NT2/D1 (cell line): Measurements from ENCODE around the gene PPP1R12B.

Experiments used
- DNase-seq: peaks from one replicate; pipeline ENCODE4 v3.0.0-alpha.2; 2011; ENCODE audit warnings: low read depth, low spot score
- H3K27me3 ChIP-seq: 2 replicates; pipeline ENCODE4 v1.6.0; 2011; ENCODE audit warnings: mild to moderate bottlenecking; ENCODE audit not compliant: insufficient read length, insufficient read depth
- H3K36me3 ChIP-seq: 2 replicates; pipeline ENCODE4 v1.6.1; 2011; ENCODE audit warnings: mild to moderate bottlenecking, low read length, mixed read lengths; ENCODE audit not compliant: insufficient read depth, insufficient read length
- H3K4me1 ChIP-seq: 2 replicates; pipeline ENCODE4 v1.5.1; 2011; ENCODE audit not compliant: insufficient read depth, insufficient read length
- H3K4me3 ChIP-seq: 2 replicates; pipeline ENCODE4 v1.5.1; 2011; ENCODE audit warnings: low read depth; ENCODE audit not compliant: insufficient read length
- H3K9ac ChIP-seq: 2 replicates; pipeline ENCODE4 v1.6.0; 2011; ENCODE audit warnings: low read depth; ENCODE audit not compliant: insufficient read length
- H3K9me3 ChIP-seq: 2 replicates; pipeline ENCODE4 v1.5.1; 2011; ENCODE audit warnings: mild to moderate bottlenecking, low read length; ENCODE audit not compliant: insufficient read depth
- SUZ12 ChIP-seq: IDR thresholded peaks from 2 replicates; pipeline ENCODE4 v1.6.1; 2011; ENCODE audit not compliant: insufficient read length, insufficient read depth; ENCODE audit errors: extremely low read depth
- YY1 ChIP-seq: IDR thresholded peaks from 2 replicates; pipeline ENCODE4 v1.6.1; 2011; ENCODE audit not compliant: insufficient read length, insufficient read depth
- ZNF274 ChIP-seq: IDR thresholded peaks from 2 replicates; pipeline ENCODE4 v1.6.1; 2011; ENCODE audit warnings: mild to moderate bottlenecking, low read depth, low read length

PPP1R12B gene

DNA sequence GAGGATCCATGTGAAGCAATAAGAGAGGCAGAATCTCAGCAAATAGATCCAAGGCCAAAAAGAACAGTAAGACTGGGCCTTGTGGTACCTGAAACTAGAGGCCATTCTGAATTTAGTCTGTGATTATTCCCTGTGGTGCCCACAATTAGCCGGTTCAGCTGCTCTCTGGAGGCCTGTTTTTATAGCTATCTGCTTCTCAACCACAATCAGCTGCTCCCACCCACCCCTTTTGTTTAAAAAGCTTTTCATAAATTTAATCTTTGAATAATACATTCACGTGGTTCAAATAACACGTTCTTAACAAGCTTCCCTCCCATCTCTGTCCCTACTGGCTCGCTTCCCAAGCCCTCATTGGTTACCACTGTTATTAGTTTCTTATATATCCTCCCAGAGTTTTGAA is 24.8 kb upstream of the PPP1R12B start:
- TF ChIP-seq YY1 (no peak), SUZ12 (no peak), ZNF274 (no peak)
- no peaks in the 10 kb centered on the region for H3K27me3 ChIP-seq
- DNase-seq, result no peak
- H3K9me3 ChIP-seq, result no peaks in the 10 kb centered on the region
- no peak overlapping the region for H3K9ac ChIP-seq
- no peak overlapping the region for H3K4me3 ChIP-seq
- H3K36me3 ChIP-seq, result peaks cover 5% of the 10 kb centered on the region
- H3K4me1 ChIP-seq, result no peaks in the 10 kb centered on the region

DNA sequence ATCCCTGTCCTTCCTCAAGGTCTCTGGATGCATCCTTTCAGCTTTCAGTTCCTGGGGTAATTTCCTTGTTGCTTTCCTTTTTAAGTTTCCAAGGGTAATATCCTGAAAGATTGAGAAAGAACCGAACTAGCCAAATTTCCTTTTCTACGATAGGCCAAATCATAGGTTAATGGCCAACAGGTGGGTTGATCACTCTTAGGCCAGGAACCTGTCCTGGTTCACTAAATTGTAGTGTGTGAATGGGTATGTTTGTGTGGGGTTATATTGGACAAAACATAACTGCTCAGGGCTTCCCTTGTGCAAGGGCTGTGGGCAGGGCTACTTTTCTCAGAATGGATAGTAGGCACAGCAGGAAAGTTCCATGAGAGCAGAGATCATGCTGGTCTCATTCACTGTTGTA is 23.9 kb upstream of the PPP1R12B start:
- TF ChIP-seq YY1, result no peak
- TF ChIP-seq ZNF274, result no peak
- no peak for TF ChIP-seq SUZ12
- peaks cover 13% of the 10 kb centered on the region for H3K36me3 ChIP-seq
- H3K27me3 ChIP-seq, result no peaks in the 10 kb centered on the region
- H3K4me1 ChIP-seq, result no peaks in the 10 kb centered on the region
- no peak overlapping the region for H3K9ac ChIP-seq
- H3K9me3 ChIP-seq, result no peaks in the 10 kb centered on the region
- H3K4me3 ChIP-seq, result no peak overlapping the region
- DNase-seq, result no peak

DNA sequence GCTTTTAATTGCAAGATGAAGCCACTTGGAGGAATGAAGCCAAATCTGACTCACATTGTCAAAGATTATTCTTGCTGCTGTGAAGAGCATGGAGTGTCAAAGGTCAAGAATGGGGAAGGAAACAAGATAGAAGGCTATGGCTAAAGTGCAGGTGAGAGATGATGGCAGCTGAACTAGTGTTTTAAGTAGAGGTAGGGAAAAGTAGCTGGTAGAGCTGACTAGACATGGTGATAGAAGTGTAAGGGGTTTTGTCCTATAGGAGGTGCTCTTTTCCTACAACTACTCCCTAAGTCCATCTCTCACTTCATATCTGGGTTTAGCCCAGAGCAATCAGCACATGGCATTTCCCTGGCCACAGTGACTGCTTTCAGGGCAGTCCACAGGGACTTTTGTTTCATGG is 18.6 kb upstream of the PPP1R12B start:
- no peak for TF ChIP-seq SUZ12
- TF ChIP-seq YY1, result no peak
- TF ChIP-seq ZNF274, result no peak
- no peak for DNase-seq
- no peak overlapping the region for H3K4me3 ChIP-seq
- no peaks in the 10 kb centered on the region for H3K4me1 ChIP-seq
- H3K9me3 ChIP-seq, result no peaks in the 10 kb centered on the region
- peaks cover 63% of the 10 kb centered on the region for H3K36me3 ChIP-seq
- H3K9ac ChIP-seq, result no peak overlapping the region
- no peaks in the 10 kb centered on the region for H3K27me3 ChIP-seq

DNA sequence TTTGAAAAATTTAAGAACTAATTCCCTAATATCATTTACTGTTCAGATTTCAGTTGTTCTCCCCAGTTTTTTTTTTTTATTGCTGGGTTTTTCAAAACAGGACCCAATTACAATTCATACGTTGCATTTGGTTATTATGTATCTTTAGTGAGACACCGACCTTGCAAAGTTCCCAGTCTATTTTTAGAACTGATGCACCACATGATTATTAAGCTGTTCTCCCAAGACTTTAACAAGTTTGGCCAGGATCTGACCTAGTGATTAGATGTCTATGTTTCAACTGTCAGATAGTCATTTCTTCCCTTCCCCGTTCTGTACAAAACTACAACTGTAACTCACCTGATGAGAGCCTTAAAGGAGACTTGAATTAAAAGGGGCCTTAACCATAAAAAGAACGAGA is 14.6 kb upstream of the PPP1R12B start:
- no peak overlapping the region for H3K4me3 ChIP-seq
- no peak for DNase-seq
- no peak overlapping the region for H3K9ac ChIP-seq
- H3K27me3 ChIP-seq, result no peaks in the 10 kb centered on the region
- TF ChIP-seq YY1 (no peak), SUZ12 (no peak), ZNF274 (no peak)
- no peaks in the 10 kb centered on the region for H3K4me1 ChIP-seq
- H3K36me3 ChIP-seq, result peaks cover 78% of the 10 kb centered on the region
- H3K9me3 ChIP-seq, result no peaks in the 10 kb centered on the region

DNA sequence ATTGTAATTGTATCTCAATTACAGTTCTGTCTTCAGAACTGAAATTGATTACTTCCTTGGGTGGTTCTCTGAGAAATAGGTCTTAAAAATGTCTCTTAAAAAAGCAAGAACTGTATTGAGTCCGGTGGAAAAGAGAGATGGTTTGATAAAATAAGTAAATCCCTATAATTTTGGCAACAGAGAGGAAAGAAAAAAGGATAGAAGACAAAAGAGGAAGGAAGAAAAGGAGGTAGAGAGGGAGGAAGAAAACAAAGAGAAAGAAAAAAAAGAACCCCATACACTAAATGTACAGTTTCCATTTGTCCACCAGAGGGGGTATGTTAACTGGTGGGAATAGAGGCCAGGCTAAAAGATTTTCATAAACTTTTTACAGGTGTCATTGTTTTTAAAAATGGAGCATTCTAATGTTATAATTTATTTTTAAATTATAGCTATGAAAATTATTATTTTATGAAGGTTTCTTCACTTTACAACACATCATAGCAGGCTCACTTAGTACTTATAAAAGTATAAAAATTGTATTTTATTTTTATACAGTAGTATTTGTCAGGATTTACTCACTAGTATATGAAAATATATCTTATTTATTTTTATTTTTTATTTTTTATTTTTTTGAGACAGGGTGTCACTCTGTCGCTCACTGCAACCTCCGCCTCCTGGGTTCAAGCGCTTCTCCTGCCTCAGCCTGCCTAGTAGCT is 4.7 kb upstream of the PPP1R12B start:
- no peaks in the 10 kb centered on the region for H3K9me3 ChIP-seq
- no peak for DNase-seq
- no peak for TF ChIP-seq SUZ12
- TF ChIP-seq YY1, result no peak
- no peak for TF ChIP-seq ZNF274
- peaks cover 12% of the 10 kb centered on the region for H3K36me3 ChIP-seq
- no peaks in the 10 kb centered on the region for H3K4me1 ChIP-seq
- H3K4me3 ChIP-seq, result no peak overlapping the region
- no peak overlapping the region for H3K9ac ChIP-seq
- H3K27me3 ChIP-seq, result no peaks in the 10 kb centered on the region

DNA sequence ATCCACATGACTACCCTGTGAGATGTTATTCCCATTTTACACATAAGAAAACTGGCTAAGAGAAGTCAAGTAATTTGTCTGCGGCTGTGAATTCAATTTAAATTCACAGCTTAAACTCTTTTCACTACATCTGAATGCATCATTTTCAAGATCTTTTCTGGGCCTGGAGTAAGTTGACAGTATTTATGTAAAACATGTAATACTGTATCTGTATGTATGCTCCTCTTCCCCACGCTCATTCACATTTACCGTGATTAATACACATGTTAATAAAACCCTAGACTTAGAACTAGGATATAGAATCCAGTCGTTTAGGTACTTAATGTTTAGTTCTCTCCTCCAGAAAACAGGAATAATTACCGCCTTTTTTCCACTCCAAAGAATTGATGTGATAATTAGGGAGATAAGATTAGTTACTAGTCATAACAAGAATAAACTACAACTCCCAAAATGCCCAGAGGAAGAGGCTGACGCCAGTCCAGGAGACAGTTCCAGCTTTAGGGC is 442 bp upstream of the PPP1R12B start:
- H3K9me3 ChIP-seq, result no peaks in the 10 kb centered on the region
- H3K27me3 ChIP-seq, result no peaks in the 10 kb centered on the region
- no peaks in the 10 kb centered on the region for H3K36me3 ChIP-seq
- DNase-seq, result no peak
- no peak overlapping the region for H3K9ac ChIP-seq
- no peaks in the 10 kb centered on the region for H3K4me1 ChIP-seq
- no peak for TF ChIP-seq YY1
- no peak for TF ChIP-seq SUZ12
- TF ChIP-seq ZNF274, result no peak
- H3K4me3 ChIP-seq, result no peak overlapping the region

DNA sequence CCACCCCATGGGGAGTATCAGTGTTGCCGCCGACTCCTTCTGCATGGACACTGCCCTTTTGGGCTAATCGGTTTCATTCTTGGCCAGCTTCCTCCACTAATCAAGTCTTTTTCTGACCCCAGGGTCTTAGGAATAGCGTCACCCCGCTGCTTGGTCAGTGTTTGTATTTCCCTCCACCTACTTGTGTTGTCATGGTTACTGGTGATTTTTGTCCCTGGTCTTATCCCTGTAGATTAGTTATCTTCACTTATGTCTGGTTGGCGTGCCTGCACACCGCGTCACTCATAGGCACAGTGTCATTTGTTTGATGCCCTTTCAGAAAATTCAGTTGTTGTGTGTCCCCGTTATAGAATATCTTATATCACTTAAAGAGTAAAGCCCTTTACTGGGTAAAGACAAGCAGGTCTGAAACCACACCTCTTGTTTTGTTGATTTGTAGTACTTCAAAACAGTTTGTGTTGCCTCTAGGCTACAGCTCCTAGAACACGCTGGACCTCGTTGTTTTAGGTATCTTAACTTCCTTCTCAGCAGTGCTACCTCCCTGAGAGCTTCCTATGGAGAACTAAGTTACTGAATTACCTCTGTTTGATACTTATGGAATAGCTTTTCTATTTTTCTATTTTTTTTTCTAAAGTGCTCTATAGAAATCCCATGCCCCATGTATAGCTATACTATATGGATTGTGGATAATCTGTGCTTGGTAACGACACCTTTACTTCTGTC is 868 bp downstream of the PPP1R12B start:
- TF ChIP-seq SUZ12, result no peak
- TF ChIP-seq ZNF274, result no peak
- TF ChIP-seq YY1, result no peak
- Histone ChIP-seq H3K9me3 (no peaks in the 10 kb centered on the region), H3K9ac (peak overlapping the region; percentile 99), H3K36me3 (no peaks in the 10 kb centered on the region), H3K4me3 (peak overlapping the region; percentile 100), H3K4me1 (no peaks in the 10 kb centered on the region), H3K27me3 (no peaks in the 10 kb centered on the region)
- no peak for DNase-seq
